NB4 (cell line): Measurements from ENCODE around the gene SRGAP1.

ENCODE experiments used
- DNase-seq: peaks from one replicate; pipeline ENCODE4 v3.0.0; 2010; ENCODE audit warnings: low read depth
- H3K4me3 ChIP-seq: one replicate; pipeline ENCODE4 v1.5.1; 2011; ENCODE audit warnings: mild to moderate bottlenecking, low read depth, low read length, moderate library complexity
- MYC ChIP-seq: IDR thresholded peaks from 2 replicates; pipeline ENCODE4 v1.6.1; 2011; ENCODE audit warnings: low read depth, low read length
- POLR2A ChIP-seq: IDR thresholded peaks from 2 replicates; pipeline ENCODE4 v1.6.1; 2011; ENCODE audit warnings: mild to moderate bottlenecking; ENCODE audit not compliant: insufficient read length; ENCODE audit errors: extremely low read depth
- TF ChIP-seq, protein P1 (sequence below): IDR thresholded peaks from one replicate; pipeline ENCODE4 v1.5.1; 2012; ENCODE audit warnings: low read depth, low read length
- TF ChIP-seq, protein P2 (sequence below): IDR thresholded peaks from 2 replicates; pipeline ENCODE4 v1.6.1; 2011; ENCODE audit warnings: low read depth, low read length

SRGAP1 gene

DNA sequence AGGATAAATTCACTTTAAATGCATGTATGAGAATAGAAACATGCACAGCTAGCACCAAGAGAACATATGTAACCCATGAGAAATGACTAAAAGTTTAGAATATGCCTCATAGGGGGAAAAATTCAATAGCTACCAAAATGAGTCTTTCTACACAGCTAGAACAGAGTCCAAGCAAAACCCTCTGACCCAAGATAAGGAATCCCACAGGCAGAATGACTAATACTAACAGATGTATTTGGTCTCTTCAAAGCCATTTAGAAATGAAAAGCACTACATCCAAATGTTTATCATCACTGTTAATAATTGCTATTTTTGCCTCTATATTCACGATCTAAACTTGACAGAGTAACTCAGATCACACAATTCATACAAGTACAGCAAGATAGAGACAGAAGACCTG, 333.6 kb downstream of the SRGAP1 start:
- H3K4me3 ChIP-seq = no peak overlapping the region
- no peak for DNase-seq
- TF ChIP-seq, protein P1, sequence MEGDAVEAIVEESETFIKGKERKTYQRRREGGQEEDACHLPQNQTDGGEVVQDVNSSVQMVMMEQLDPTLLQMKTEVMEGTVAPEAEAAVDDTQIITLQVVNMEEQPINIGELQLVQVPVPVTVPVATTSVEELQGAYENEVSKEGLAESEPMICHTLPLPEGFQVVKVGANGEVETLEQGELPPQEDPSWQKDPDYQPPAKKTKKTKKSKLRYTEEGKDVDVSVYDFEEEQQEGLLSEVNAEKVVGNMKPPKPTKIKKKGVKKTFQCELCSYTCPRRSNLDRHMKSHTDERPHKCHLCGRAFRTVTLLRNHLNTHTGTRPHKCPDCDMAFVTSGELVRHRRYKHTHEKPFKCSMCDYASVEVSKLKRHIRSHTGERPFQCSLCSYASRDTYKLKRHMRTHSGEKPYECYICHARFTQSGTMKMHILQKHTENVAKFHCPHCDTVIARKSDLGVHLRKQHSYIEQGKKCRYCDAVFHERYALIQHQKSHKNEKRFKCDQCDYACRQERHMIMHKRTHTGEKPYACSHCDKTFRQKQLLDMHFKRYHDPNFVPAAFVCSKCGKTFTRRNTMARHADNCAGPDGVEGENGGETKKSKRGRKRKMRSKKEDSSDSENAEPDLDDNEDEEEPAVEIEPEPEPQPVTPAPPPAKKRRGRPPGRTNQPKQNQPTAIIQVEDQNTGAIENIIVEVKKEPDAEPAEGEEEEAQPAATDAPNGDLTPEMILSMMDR = no peak
- TF ChIP-seq MYC (no peak), POLR2A (no peak)
- TF ChIP-seq, protein P2, sequence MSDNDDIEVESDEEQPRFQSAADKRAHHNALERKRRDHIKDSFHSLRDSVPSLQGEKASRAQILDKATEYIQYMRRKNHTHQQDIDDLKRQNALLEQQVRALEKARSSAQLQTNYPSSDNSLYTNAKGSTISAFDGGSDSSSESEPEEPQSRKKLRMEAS = no peak

DNA sequence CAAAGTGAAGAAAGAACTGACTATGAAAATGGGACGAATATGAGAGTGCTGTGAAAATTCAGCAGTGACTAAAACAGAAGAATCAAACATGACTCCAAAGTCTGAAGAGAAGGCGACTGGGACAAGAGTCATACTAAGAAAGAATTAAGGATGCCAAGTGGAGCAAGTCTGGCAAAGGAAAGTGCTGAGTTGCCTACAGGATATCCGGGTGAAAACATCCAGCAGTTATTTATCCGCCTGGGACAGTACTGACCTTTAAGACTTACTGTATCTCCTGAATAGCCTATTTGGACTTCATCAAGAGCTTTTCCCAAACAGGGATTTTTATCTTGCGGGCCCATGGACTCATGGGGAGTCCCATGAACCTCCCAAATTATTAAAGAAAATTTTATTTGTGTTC, 336.5 kb downstream of the SRGAP1 start:
- TF ChIP-seq MYC (no peak), POLR2A (no peak)
- TF ChIP-seq, protein P2 = no peak
- TF ChIP-seq, protein P1 = no peak
- no peak for DNase-seq
- H3K4me3 ChIP-seq = no peak overlapping the region

DNA sequence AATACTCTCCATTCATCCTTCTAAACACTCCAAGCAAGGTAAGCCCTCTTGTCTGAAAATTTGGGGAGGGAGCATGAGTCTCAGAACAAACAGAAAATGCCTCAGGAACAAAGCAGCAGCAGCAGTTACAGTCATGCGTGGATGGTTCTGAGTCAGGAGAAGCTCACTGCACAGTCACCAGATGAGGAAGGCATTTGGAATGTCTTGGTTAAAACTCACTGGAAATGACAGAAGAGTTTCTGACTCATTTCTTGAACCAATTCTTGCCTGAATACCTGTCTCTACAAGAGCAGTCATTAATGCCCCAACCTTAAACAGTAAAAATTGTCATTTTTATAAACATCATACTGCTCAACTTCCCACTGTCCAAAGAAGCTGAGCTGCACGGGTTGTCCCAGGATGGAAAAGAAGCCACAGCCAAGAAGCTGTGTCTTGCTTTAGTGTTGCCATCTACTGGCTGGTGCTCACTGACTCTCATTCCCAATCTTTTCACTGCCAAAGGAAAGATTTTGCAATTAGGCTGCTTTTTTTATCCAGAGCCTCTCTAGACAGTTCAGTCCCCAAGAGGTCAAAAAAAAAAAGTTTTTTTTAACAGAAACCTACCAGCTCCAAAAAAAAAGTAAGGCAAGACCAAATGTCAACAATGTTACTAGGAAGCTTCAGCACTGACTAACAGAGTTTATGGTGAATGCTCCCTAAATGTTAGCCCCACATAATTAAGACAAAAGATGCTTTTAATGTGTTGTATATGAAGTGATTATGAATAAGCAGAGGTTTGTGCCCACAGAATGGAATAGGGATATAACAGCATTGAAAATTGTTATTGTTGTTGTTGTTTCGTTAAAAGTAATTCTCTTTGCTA, 337.2 kb downstream of the SRGAP1 start:
- no peak overlapping the region for H3K4me3 ChIP-seq
- peak; percentile 30 for DNase-seq
- no peak for TF ChIP-seq POLR2A
- TF ChIP-seq, protein P1 = peak; percentile 48

DNA sequence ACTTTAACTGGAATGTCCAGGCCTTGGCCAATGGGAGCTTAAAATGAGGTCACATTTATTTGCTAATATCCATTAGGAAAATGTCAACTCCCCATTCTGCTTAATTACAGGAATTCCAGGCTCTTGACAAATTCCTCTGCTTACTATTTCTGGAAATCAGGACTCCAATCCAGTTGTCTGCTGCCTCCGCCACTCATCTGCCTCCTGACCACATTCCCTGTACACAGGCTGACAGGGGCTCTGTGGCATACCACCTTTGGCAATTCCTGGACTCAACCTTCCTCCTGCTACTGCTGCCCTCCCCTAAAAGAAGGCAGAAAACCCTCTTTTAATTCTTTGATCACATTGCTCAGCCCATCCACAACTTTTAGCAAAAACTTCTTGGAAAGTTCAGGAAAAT, 339.7 kb downstream of the SRGAP1 start:
- TF ChIP-seq, protein P1 = no peak
- TF ChIP-seq, protein P2 = no peak
- no peak for TF ChIP-seq MYC
- no peak for TF ChIP-seq POLR2A
- no peak for DNase-seq
- no peak overlapping the region for H3K4me3 ChIP-seq

DNA sequence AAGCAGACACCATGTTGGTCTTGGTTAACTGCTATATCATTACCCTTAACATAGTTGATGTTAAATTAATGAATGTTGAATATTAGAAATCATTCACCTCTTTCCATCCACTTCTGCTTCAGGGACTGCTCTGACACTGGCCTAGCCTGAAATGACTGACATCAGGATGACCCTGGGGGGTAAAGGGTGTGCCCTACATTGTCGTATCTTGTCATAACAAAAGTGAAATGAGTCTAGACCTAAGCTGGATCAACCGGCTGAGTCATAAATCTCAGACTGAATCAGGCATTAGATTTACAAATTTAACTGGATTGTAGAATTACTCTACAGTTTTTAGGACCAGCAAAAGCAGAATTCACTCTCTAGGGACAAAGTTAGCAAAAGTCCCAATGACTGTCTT, 342.3 kb downstream of the SRGAP1 start:
- no peak for DNase-seq
- TF ChIP-seq, protein P1 = no peak
- TF ChIP-seq POLR2A (no peak), MYC (no peak)
- TF ChIP-seq, protein P2 = no peak
- H3K4me3 ChIP-seq = no peak overlapping the region

DNA sequence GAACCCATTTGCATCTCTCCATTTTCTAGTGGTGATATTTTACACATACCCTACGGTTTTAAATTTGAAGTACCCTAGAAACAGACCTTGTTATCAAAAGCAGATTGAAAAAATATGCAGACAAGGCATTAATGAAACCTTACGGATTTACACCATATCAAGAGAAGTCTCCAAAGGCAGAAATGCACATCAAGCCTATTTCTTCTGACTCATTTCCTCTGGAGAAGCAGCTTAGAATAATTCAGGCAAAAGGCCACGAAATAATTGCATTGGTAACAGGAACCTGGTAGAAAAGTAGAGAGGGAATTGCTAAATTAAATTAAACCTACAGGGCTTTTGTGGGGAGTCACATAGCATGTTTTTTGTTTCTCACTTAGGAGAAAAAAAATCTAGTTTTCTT, 342.9 kb downstream of the SRGAP1 start:
- no peak overlapping the region for H3K4me3 ChIP-seq
- TF ChIP-seq, protein P2 = no peak
- no peak for TF ChIP-seq MYC
- TF ChIP-seq, protein P1 = no peak
- no peak for TF ChIP-seq POLR2A
- DNase-seq = no peak
